Measurements from ENCODE around the gene HMGA1. TPM values are rescaled to one million over a fixed set of nuclear protein-coding genes. Genes with fewer than 3 reads are reported as not detected.

Gene HMGA1
- total RNA-seq, 1 experiment from 2014 or later = 154 TPM

DNA sequence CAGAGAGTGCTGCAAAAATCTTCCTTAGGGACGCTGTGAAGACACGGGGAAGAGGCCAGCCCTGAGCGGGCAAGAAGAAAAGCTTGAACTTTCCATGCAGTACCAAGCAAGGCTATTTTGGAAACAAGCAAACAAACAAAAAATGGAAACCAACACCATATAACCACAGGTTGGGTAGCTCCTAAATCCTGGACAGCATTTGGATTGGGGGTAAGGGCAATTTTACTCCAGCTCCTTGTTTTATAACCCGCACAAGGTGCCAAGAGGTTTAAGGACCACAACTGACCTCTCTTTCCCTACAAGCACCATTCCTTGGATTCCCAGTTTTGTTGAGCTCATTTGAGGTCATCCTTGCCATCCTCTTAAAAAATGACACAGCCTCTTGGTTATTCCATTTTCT, 43.5 kb downstream of the HMGA1 start:
- H3K36me3 Mint-ChIP-seq (ENCODE audit: insufficient read depth, unreplicated experiment) = peaks cover 33% of the 10 kb centered on the region
- ChIA-PET CTCF (no interaction called here), POLR2A (interaction anchor here (0.6 to 1.6 kb wide), 2 partner anchors 11 to 73 kb away, joined by 3 to 4 read pairs; no protein-coding TSS in a partner anchor)
- no peaks in the 10 kb centered on the region for H3K9me3 Mint-ChIP-seq (ENCODE audit: unreplicated experiment)
- intact Hi-C loops (cut with micrococcal nuclease) = no loop called here
- H3K4me1 Mint-ChIP-seq (ENCODE audit: insufficient read depth, unreplicated experiment) = peaks cover 5% of the 10 kb centered on the region
- no TSS peak for BruUV-seq (replicated peaks)
- TF ChIP-seq, protein P1, sequence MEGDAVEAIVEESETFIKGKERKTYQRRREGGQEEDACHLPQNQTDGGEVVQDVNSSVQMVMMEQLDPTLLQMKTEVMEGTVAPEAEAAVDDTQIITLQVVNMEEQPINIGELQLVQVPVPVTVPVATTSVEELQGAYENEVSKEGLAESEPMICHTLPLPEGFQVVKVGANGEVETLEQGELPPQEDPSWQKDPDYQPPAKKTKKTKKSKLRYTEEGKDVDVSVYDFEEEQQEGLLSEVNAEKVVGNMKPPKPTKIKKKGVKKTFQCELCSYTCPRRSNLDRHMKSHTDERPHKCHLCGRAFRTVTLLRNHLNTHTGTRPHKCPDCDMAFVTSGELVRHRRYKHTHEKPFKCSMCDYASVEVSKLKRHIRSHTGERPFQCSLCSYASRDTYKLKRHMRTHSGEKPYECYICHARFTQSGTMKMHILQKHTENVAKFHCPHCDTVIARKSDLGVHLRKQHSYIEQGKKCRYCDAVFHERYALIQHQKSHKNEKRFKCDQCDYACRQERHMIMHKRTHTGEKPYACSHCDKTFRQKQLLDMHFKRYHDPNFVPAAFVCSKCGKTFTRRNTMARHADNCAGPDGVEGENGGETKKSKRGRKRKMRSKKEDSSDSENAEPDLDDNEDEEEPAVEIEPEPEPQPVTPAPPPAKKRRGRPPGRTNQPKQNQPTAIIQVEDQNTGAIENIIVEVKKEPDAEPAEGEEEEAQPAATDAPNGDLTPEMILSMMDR (IDR thresholded peaks at IDR 0.05; ENCODE audit: unreplicated experiment) = no peak
- no peak for DNase-seq (ENCODE audit: unreplicated experiment)
- no peak overlapping the region for H3K4me3 Mint-ChIP-seq (ENCODE audit: unreplicated experiment)
- H3K27ac Mint-ChIP-seq (ENCODE audit: low read depth, unreplicated experiment) = no peak overlapping the region
- no peaks in the 10 kb centered on the region for H3K27me3 Mint-ChIP-seq (ENCODE audit: insufficient read depth, unreplicated experiment)

DNA sequence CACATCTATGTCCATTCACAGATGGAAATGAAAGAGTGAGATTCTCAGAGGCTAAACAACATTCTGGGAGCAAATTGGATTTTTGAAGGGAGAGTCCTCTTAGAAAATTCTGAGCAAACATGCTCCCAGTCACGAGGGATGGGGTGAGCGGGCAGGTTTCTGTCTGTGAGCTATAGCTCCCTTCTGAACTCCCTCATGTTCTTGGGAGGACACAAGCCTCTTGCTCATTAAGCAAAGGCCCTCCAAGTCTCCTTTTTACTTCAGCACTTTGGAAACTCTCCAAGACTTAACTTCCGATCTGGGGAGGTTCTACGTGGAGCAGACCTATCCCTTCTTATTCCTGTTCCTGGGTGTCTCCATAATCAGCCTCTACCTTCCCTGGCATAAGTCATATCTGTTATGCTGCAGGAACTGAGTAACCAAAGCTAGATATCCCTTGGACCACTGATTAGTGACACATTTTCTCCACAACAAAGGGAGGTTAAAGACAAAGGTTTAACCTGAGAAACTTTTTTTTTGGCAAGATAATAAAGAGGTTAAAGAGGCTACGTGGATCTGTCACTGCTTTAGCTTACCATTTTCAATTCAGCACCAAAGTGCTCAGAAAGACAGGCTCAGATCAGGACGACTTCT, 45.1 kb downstream of the HMGA1 start:
- H3K4me3 Mint-ChIP-seq (ENCODE audit: unreplicated experiment) = no peak overlapping the region
- POLR2A ChIA-PET = interaction anchor here (0.7 to 1.7 kb wide), 3 partner anchors 9 to 828 kb away, joined by 3 to 4 read pairs (median 3); no protein-coding TSS in a partner anchor
- no peaks in the 10 kb centered on the region for H3K27me3 Mint-ChIP-seq (ENCODE audit: insufficient read depth, unreplicated experiment)
- H3K27ac Mint-ChIP-seq (ENCODE audit: low read depth, unreplicated experiment) = no peak overlapping the region
- peaks cover 5% of the 10 kb centered on the region for H3K4me1 Mint-ChIP-seq (ENCODE audit: insufficient read depth, unreplicated experiment)
- TF ChIP-seq, protein P1 (IDR thresholded peaks at IDR 0.05; ENCODE audit: unreplicated experiment) = no peak
- H3K36me3 Mint-ChIP-seq (ENCODE audit: insufficient read depth, unreplicated experiment) = peaks cover 40% of the 10 kb centered on the region
- H3K9me3 Mint-ChIP-seq (ENCODE audit: unreplicated experiment) = no peaks in the 10 kb centered on the region
- CTCF ChIA-PET = interaction anchor here (1.4 kb wide), 1 partner anchor 86 kb away, joined by 4 read pairs; no protein-coding TSS in a partner anchor
- intact Hi-C loops (cut with micrococcal nuclease) = no loop called here
- no TSS peak for BruUV-seq (replicated peaks)
- no peak for DNase-seq (ENCODE audit: unreplicated experiment)

DNA sequence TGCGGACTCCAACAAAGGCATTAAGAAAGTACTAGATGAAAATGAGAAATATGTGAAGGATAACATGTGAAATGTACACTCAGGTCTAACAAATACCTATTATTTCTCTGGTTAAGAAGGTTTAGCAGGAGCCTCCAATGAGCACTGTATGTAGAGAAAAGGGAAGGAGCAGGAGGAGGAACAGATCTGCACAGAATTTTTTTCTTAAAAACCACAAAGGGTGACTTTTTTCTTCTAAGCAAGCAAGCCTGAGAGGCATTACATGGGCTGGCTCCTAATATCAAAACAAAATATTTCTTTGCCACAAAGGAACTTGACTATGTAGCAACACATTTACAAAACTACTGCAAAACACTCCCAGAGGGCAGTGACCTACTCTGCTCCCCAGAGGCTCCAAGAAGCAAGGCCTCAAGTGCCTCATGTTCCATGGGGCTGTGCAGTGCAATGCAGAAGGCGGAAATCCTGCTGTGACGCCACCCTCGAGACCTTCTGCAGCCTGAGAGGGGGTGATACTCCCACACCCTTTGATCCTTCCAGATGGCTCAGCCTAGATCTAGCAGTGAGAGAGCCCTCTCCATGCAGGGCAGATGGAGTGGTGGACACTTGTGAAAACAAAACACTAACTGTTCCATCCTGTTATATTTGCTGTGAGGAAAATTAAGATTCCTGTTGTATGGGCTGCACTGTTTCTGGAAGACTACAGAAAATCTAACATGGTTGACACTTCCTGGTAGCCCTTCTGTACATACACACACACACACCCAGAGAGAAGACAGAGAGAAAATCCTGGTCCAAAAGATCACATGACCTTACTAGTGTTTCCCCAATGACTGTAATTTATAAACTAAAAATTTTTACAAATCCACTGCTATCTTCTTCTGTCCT, 48.1 kb downstream of the HMGA1 start:
- TF ChIP-seq, protein P1 (IDR thresholded peaks at IDR 0.05; ENCODE audit: unreplicated experiment) = no peak
- no peak overlapping the region for H3K27ac Mint-ChIP-seq (ENCODE audit: low read depth, unreplicated experiment)
- no peak overlapping the region for H3K4me3 Mint-ChIP-seq (ENCODE audit: unreplicated experiment)
- POLR2A ChIA-PET = interaction anchor here (0.6 kb wide), 1 partner anchor 69 kb away, joined by 3 read pairs; no protein-coding TSS in a partner anchor
- no TSS peak for BruUV-seq (replicated peaks)
- DNase-seq (ENCODE audit: unreplicated experiment) = peak; percentile 18
- H3K4me1 Mint-ChIP-seq (ENCODE audit: insufficient read depth, unreplicated experiment) = no peaks in the 10 kb centered on the region
- no peaks in the 10 kb centered on the region for H3K27me3 Mint-ChIP-seq (ENCODE audit: insufficient read depth, unreplicated experiment)
- H3K9me3 Mint-ChIP-seq (ENCODE audit: unreplicated experiment) = no peaks in the 10 kb centered on the region
- intact Hi-C loops (cut with micrococcal nuclease) = no loop called here
- CTCF ChIA-PET = no interaction called here
- H3K36me3 Mint-ChIP-seq (ENCODE audit: insufficient read depth, unreplicated experiment) = peaks cover 36% of the 10 kb centered on the region

DNA sequence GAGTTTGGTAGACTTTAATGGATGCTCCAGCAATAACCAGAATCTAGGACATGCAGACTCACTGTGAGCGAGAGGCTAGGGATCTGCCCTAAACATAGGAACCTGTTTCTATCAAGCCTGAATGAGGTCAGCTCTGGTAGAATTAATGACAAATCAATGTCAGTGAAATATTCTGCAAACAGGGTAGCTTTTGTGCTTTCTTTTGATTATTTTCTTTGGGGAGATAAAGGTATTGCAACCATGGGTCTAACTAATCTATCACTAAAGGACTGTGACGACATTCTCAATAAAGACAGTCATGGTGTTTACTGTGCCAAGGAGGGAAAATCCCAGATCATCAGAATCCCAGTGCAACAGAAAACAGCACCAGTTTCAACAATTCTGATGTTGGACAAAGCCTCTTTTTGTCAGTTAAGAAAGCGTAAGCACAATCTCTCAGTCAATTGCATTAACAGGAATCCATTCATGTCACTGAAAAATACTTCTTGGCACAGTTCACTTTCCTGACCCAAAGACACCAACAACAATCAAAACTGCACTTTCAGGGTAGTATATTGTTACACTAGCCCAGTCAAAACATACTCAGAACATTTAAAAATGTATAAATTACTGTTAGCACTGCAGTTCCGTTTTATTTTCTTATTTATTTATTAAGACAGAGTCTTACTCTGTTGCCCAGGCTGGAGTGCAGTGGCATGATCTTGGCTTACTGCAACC, 48.9 kb downstream of the HMGA1 start:
- no peak for DNase-seq (ENCODE audit: unreplicated experiment)
- Mint-ChIP-seq H3K27me3 (ENCODE audit: insufficient read depth, unreplicated experiment) (no peaks in the 10 kb centered on the region), H3K27ac (ENCODE audit: low read depth, unreplicated experiment) (no peak overlapping the region), H3K4me3 (ENCODE audit: unreplicated experiment) (no peak overlapping the region), H3K9me3 (ENCODE audit: unreplicated experiment) (no peaks in the 10 kb centered on the region), H3K4me1 (ENCODE audit: insufficient read depth, unreplicated experiment) (no peaks in the 10 kb centered on the region), H3K36me3 (ENCODE audit: insufficient read depth, unreplicated experiment) (peaks cover 38% of the 10 kb centered on the region)
- ChIA-PET CTCF (no interaction called here), POLR2A (no interaction called here)
- intact Hi-C loops (cut with micrococcal nuclease) = no loop called here
- TF ChIP-seq, protein P1 (IDR thresholded peaks at IDR 0.05; ENCODE audit: unreplicated experiment) = no peak
- BruUV-seq (replicated peaks) = no TSS peak
